GM23248 (cell line): ENCODE results near the gene MPPED1. TPM values are rescaled to one million over a fixed set of nuclear protein-coding genes. Genes with fewer than 3 reads are reported as not detected.

ENCODE experiments used
- DNase-seq: peaks from one replicate; pipeline ENCODE4 v3.0.0-alpha.2; 2015
- H2AFZ ChIP-seq: fragments of 200-600 bp; sonication (generic); 2 replicates; pipeline ENCODE4 v1.6.1; 2016; ENCODE audit warnings: antibody characterized with exemption
- H3F3A ChIP-seq: fragments of 200-600 bp; sonication (generic); 2 replicates; pipeline ENCODE4 v1.6.1; 2016; ENCODE audit warnings: mild to moderate bottlenecking, antibody characterized with exemption, mixed run types; ENCODE audit not compliant: insufficient read depth
- H3K27ac ChIP-seq: fragments of 200-600 bp; sonication (generic); 2 replicates; pipeline ENCODE4 v1.5.1; 2016; ENCODE audit warnings: mild to moderate bottlenecking
- H3K27me3 ChIP-seq: fragments of 200-600 bp; sonication (generic); replicated peaks from 2 replicates; pipeline ENCODE4 v1.6.1; 2016; ENCODE audit warnings: mild to moderate bottlenecking; ENCODE audit not compliant: insufficient read depth
- H3K36me3 ChIP-seq: fragments of 200-600 bp; sonication (generic); 2 replicates; pipeline ENCODE4 v1.6.1; 2016; ENCODE audit warnings: low read depth, mild to moderate bottlenecking
- H3K4me1 ChIP-seq: fragments of 200-600 bp; sonication (generic); 2 replicates; pipeline ENCODE4 v1.6.1; 2016; ENCODE audit warnings: mild to moderate bottlenecking; ENCODE audit not compliant: insufficient read depth
- H3K4me2 ChIP-seq: fragments of 200-600 bp; sonication (generic); one replicate; pipeline ENCODE4 v1.6.1; 2016; ENCODE audit warnings: mild to moderate bottlenecking; ENCODE audit not compliant: unreplicated experiment
- H3K4me3 ChIP-seq: fragments of 200-600 bp; sonication (generic); 2 replicates; pipeline ENCODE4 v1.5.1; 2016; ENCODE audit warnings: mild to moderate bottlenecking
- H3K79me2 ChIP-seq: fragments of 200-600 bp; sonication (generic); 2 replicates; pipeline ENCODE4 v1.6.1; 2016; ENCODE audit warnings: mild to moderate bottlenecking; ENCODE audit not compliant: insufficient read depth
- H3K9ac ChIP-seq: fragments of 200-600 bp; sonication (generic); 2 replicates; pipeline ENCODE4 v1.6.1; 2016; ENCODE audit warnings: mild to moderate bottlenecking
- H3K9me2 ChIP-seq: fragments of 200-600 bp; sonication (generic); 2 replicates; pipeline ENCODE4 v1.6.1; 2016; ENCODE audit warnings: mixed run types, mild to moderate bottlenecking, moderate library complexity; ENCODE audit not compliant: insufficient read depth
- H3K9me3 ChIP-seq: fragments of 200-600 bp; sonication (generic); one replicate; pipeline ENCODE4 v1.6.1; 2017; ENCODE audit warnings: low read depth
- H4K20me1 ChIP-seq: fragments of 200-600 bp; sonication (generic); 2 replicates; pipeline ENCODE4 v1.6.0; 2016; ENCODE audit not compliant: insufficient read depth
- EZH2 ChIP-seq: fragments of 200-600 bp; sonication (generic); IDR thresholded peaks from 2 replicates; pipeline ENCODE4 v1.6.1; 2018; ENCODE audit warnings: antibody characterized with exemption, mild to moderate bottlenecking; ENCODE audit not compliant: insufficient read depth, poor library complexity, severe bottlenecking
- EZH2phosphoT487 ChIP-seq: fragments of 200-600 bp; sonication (generic); IDR thresholded peaks from 2 replicates; pipeline ENCODE4 v1.6.1; 2018; ENCODE audit warnings: antibody characterized with exemption, moderate library complexity, mild to moderate bottlenecking, low read depth; ENCODE audit not compliant: insufficient read depth
- WGBS, 2 experiments: methylation state at CpG; one replicate each; pipeline ENCODE4 v1.1.6; 2015 to 2017; ENCODE audit warnings: low lambda C conversion rate in 2 of 2, low coverage in 1 of 2; ENCODE audit errors: missing lambda C conversion rate in 2 of 2; 5-methylcytosine and 5-hydroxymethylcytosine counted together
- in situ Hi-C: fragments of 300-500 bp; cut with MboI; formaldehyde crosslinking; loops from 2 replicates; pipeline ENCODE4 v1.15.0; 2020
- polyA plus RNA-seq: library from polyadenylated mRNA; unstranded; fragments of >200 nt; fragmentation: Nextera tagmentation; extraction: Ambion mirVana; gene quantifications from 2 replicates; pipeline ENCODE4 v1.2.1, GENCODE V29; 2016
- total RNA-seq: library from RNA; depleted of rRNA; stranded (reverse); fragments of >200 nt; shearing (Covaris generic); gene quantifications from 2 replicates; pipeline ENCODE4 v1.2.3, GENCODE V29; 2014

MPPED1 gene
- total and polyA plus RNA-seq, 2 experiments from 2014 or later: not detected

DNA sequence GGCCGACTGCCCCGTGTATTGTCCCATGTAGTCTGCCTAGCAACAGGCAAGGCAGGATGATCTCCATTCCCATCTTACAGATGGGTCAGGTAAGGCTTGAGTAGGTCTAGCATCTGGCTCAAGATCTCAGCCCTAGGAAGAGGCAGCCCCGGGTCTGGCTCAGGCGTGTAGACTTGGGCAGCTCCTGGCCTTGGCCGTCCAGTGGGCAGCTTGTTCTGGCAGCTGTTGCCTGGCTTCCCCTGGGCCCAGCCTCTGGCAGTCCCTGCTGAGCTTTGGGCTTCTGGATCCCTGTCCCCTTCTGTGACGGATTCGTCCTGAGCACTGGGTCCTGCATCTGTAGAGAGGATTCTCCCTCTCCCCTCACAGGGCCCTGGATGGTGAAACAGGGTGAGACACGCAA is 72.4 kb downstream of the MPPED1 start:
- 69 to 76% methylated on average over 8 of the region's 8 CpGs for WGBS, 2 experiments

DNA sequence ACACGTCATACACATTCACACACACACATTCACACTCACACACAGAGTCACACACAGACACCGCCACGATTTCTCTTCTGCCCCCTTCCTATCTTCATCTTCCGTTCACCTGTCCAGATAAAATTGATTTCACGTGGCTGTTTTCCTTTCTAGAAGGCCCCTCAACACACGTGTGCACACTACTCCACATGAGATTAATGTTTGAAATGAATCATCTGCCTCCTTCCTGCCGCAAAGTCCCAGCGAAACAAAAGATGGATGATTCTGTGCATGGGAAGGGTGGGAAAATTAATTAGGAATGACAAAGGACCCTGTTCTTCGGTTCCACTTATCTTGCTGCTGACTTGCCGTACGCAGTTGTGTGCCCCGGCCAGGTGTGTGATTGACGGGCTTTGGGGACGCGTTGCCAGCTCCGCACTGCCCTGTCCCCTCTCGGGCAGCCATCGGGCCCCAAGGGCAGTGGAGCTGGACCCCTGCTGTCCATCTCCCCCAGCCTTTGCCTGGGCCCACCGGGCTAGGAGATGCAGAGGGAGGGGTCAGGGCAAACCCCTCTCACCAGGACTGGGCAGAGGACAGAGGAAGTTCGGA is 73.8 kb downstream of the MPPED1 start:
- 54 to 56% methylated on average over 20 of the region's 20 CpGs for WGBS, 2 experiments
- in situ Hi-C loops: no loop called here
- H3K79me2 ChIP-seq: no peaks in the 10 kb centered on the region
- H4K20me1 ChIP-seq: no peaks in the 10 kb centered on the region
- no peaks in the 10 kb centered on the region for H3K9me3 ChIP-seq
- H3K4me2 ChIP-seq: no peak overlapping the region
- DNase-seq: no peak
- no peak overlapping the region for H3K4me3 ChIP-seq
- no peaks in the 10 kb centered on the region for H3F3A ChIP-seq
- H2AFZ ChIP-seq: no peak overlapping the region
- H3K4me1 ChIP-seq: no peaks in the 10 kb centered on the region
- H3K36me3 ChIP-seq: no peaks in the 10 kb centered on the region
- no peaks in the 10 kb centered on the region; the same call in 1 of the 2 replicates for H3K27me3 ChIP-seq
- no peak overlapping the region for H3K9ac ChIP-seq
- H3K9me2 ChIP-seq: no peaks in the 10 kb centered on the region
- no peak overlapping the region for H3K27ac ChIP-seq
- TF ChIP-seq EZH2 (no peak), EZH2phosphoT487 (no peak)

More for the DNA sequence above, 72.4 kb downstream of the MPPED1 start:
- no peak overlapping the region for H2AFZ ChIP-seq
- H3F3A ChIP-seq: no peaks in the 10 kb centered on the region
- no peak overlapping the region for H3K4me2 ChIP-seq
- H3K79me2 ChIP-seq: no peaks in the 10 kb centered on the region
- H4K20me1 ChIP-seq: no peaks in the 10 kb centered on the region
- no peak overlapping the region for H3K4me3 ChIP-seq
- H3K4me1 ChIP-seq: no peaks in the 10 kb centered on the region
- no peak overlapping the region for H3K9ac ChIP-seq
- DNase-seq: no peak
- in situ Hi-C loops: no loop called here
- H3K27me3 ChIP-seq: no peaks in the 10 kb centered on the region; the same call in 1 of the 2 replicates
- H3K9me2 ChIP-seq: no peaks in the 10 kb centered on the region
- no peaks in the 10 kb centered on the region for H3K9me3 ChIP-seq
- no peak overlapping the region for H3K27ac ChIP-seq
- H3K36me3 ChIP-seq: no peaks in the 10 kb centered on the region
- no peak for TF ChIP-seq EZH2phosphoT487
- no peak for TF ChIP-seq EZH2

DNA sequence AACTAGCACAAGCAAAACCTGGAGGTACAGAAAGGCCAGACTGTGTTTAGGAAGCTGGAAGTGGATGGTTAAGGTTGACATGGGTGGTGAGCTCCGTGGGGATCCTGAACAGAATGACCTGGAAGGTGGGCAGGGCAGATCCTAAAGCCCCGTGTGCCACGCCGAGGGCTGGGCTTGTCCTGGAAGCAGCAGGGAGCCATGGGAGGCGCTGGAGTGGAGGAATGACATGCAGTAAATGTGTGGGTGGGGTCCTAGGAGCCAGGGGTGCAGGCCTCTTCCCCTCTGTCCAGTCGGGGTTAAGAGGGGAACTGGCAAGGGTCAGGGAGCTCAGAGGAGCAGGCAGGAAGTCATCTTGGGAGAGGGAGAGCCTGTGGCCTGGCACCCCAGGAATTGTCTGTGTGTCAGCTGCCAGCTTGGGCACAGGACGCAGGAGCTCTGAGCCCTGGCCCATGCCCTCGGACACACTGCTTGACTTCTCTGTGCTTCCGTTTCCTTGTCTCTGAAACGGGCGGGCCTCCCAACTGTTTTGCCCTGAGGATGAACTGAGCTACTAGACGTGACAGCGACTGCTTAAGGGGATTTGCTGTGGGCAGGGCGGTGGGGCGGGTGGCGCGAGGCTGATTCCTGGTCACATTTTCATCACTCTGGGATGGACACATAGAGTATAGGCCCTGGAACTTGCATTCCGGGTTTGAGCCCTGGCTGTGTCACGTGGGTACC is 75.7 kb downstream of the MPPED1 start:
- Histone ChIP-seq H3F3A (no peaks in the 10 kb centered on the region), H3K36me3 (no peaks in the 10 kb centered on the region), H3K9me3 (no peaks in the 10 kb centered on the region), H3K4me1 (no peaks in the 10 kb centered on the region), H3K79me2 (no peaks in the 10 kb centered on the region), H3K9ac (no peak overlapping the region), H2AFZ (no peak overlapping the region), H3K4me3 (no peak overlapping the region), H3K9me2 (no peaks in the 10 kb centered on the region), H3K27ac (no peak overlapping the region), H4K20me1 (no peaks in the 10 kb centered on the region), H3K27me3 (no peaks in the 10 kb centered on the region; the same call in 1 of the 2 replicates), H3K4me2 (no peak overlapping the region)
- WGBS, 2 experiments: 54 to 57% methylated on average over 18 to 19 of the region's 19 CpGs
- no peak for DNase-seq
- TF ChIP-seq EZH2phosphoT487 (no peak), EZH2 (no peak)
- in situ Hi-C loops: no loop called here

DNA sequence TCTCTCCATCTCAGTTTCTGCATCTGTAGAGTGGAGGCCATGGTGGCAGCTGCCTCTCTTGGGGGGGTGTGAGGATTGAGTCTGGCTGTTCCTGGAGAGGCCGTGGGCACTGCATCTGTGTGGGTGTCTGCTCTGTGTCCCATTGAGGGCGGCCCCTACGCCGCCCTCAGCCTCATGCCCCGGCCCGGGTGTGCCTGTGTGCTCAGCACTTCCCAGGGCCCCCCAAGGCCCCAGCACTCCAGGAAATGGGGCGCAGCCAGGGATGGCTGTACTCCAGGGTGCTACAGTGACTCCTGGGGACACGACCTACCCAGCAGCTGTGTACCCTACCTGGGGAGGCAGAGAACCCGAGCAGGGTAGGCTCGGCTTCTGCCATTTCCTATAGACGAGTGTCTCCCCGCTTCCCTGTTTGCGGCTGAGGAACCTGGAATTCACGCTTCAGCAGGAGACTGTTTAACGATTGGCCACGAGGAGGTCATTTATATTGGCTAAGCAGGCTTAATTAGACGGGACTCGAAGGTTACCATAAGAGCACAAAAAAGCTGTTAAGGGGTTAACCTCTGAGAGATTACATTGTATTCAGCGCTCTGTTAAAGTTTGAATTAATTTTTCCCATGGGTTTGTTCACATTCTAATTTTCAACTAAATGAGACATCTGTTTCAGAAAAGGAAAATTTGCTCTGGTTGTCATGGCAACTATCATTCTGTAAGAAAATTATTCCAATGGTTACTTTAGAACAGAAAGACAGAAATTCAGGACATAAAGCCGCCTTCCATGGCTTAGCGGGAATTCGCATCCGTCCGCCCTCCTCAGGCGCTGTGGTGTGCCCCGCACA is 76.4 kb downstream of the MPPED1 start:
- TF ChIP-seq EZH2phosphoT487 (no peak), EZH2 (no peak)
- in situ Hi-C loops: no loop called here
- Histone ChIP-seq H3K9me2 (no peaks in the 10 kb centered on the region), H3K27me3 (no peaks in the 10 kb centered on the region), H3K36me3 (no peaks in the 10 kb centered on the region), H3K27ac (no peak overlapping the region), H3K4me1 (no peaks in the 10 kb centered on the region), H3K79me2 (no peaks in the 10 kb centered on the region), H4K20me1 (no peaks in the 10 kb centered on the region), H2AFZ (no peak overlapping the region), H3K9me3 (no peaks in the 10 kb centered on the region), H3K4me3 (no peak overlapping the region), H3K9ac (no peak overlapping the region), H3F3A (no peaks in the 10 kb centered on the region), H3K4me2 (no peak overlapping the region)
- no peak for DNase-seq
- WGBS, 2 experiments: 53 to 57% methylated on average over 26 of the region's 26 CpGs
